CD4-positive, CD25-positive, alpha-beta regulatory T cell (primary cell): ENCODE results near the gene PCDHB10. TPM values are rescaled to one million over a fixed set of nuclear protein-coding genes. Genes with fewer than 3 reads are reported as not detected.
"Not testable (repeated sequence)": the region's sequence is repeated elsewhere in the genome, so short reads cannot be mapped to it uniquely, and the experiment has no call there.

Experiments used
- ATAC-seq, 2 donors: fragments of 150-1000 bp; cut with Tn5 transposase; one replicate each; pipeline ENCODE4 v1.10.0; 2021; ENCODE audit warnings: low read depth in 2 of 2, moderate number of reproducible peaks in 2 of 2, moderate library complexity in 1 of 2
- DNase-seq, 3 donors: peaks; one replicate each; pipeline versions ENCODE4 v3.0.0 to v3.0.0-alpha.2; 2012 to 2022; ENCODE audit warnings: mixed read lengths in 1 of 3
- H3K27ac ChIP-seq: one replicate; pipeline ENCODE4 v1.7.0; 2013; ENCODE audit warnings: mild to moderate bottlenecking, low read length; ENCODE audit not compliant: insufficient read depth, poor library complexity, severe bottlenecking
- H3K27me3 ChIP-seq: one replicate; pipeline ENCODE4 v1.7.0; 2013; ENCODE audit warnings: low read length; ENCODE audit not compliant: control insufficient read depth, insufficient read depth
- H3K36me3 ChIP-seq: one replicate; pipeline ENCODE4 v1.7.0; 2013; ENCODE audit warnings: mild to moderate bottlenecking, low read length, moderate library complexity; ENCODE audit not compliant: control insufficient read depth, insufficient read depth
- H3K4me1 ChIP-seq: 2 replicates; pipeline ENCODE4 v1.7.0; 2013; ENCODE audit warnings: mild to moderate bottlenecking, low read length; ENCODE audit not compliant: insufficient read depth, control insufficient read depth, poor library complexity, severe bottlenecking
- H3K4me3 ChIP-seq: one replicate; pipeline ENCODE4 v1.7.0; 2013; ENCODE audit warnings: low read depth, mild to moderate bottlenecking, low read length, moderate library complexity
- H3K9me3 ChIP-seq, 2 experiments: 1 replicate in 1 of 2; 2 replicates in 1 of 2; pipeline ENCODE4 v1.7.0; 2013; ENCODE audit warnings: low read length in 2 of 2, mild to moderate bottlenecking in 1 of 2, moderate library complexity in 1 of 2; ENCODE audit not compliant: control insufficient read depth in 2 of 2
- H3K27ac Mint-ChIP-seq, 3 donors: one replicate each; pipeline ENCODE4 v1.8.0; 2020 to 2022; ENCODE audit warnings: mild to moderate bottlenecking in 3 of 3, mixed read lengths in 3 of 3, moderate library complexity in 2 of 3
- H3K27me3 Mint-ChIP-seq: one replicate; pipeline ENCODE4 v1.8.0; 2022; ENCODE audit warnings: mild to moderate bottlenecking, mixed read lengths
- H3K36me3 Mint-ChIP-seq: one replicate; pipeline ENCODE4 v1.8.0; 2020; ENCODE audit warnings: mixed read lengths
- H3K4me1 Mint-ChIP-seq, 4 donors: one replicate each; pipeline ENCODE4 v1.8.0; 2020 to 2022; ENCODE audit warnings: mixed read lengths in 4 of 4, mild to moderate bottlenecking in 1 of 4
- H3K4me3 Mint-ChIP-seq, 4 donors: one replicate each; pipeline ENCODE4 v1.8.0; 2020 to 2022; ENCODE audit warnings: mild to moderate bottlenecking in 4 of 4, mixed read lengths in 4 of 4, moderate library complexity in 3 of 4
- H3K9me3 Mint-ChIP-seq, 7 donors: one replicate each; pipeline ENCODE4 v1.8.0; 2020 to 2022; ENCODE audit warnings: mixed read lengths in 7 of 7, mild to moderate bottlenecking in 3 of 7, moderate library complexity in 2 of 7
- polyA plus RNA-seq, 4 donors: library from polyadenylated mRNA; unstranded; fragments of 300-500 nt; fragmentation: Illumina TruSeq; gene quantifications; one replicate each; pipeline ENCODE4 v1.2.3, GENCODE V29; 2021
- total RNA-seq: library from RNA; stranded (reverse); gene quantifications from one replicate; pipeline ENCODE4 v1.2.3, GENCODE V29; 2022

The PCDHB10 gene
- total and polyA plus RNA-seq, 5 donors from 2014 or later, result not detected

GRCh38 chr5:141194332-141194731, 2.2 kb downstream of the PCDHB10 start:
- H3K27me3 Mint-ChIP-seq, H3K27me3 ChIP-seq, H3K4me3 Mint-ChIP-seq, DNase-seq, H3K36me3 ChIP-seq, H3K36me3 Mint-ChIP-seq, ATAC-seq, H3K27ac Mint-ChIP-seq, H3K4me1 Mint-ChIP-seq, H3K27ac ChIP-seq, H3K4me3 ChIP-seq, H3K4me1 ChIP-seq: not testable (repeated sequence)
- H3K9me3 Mint-ChIP-seq, result peaks cover 0 to 45% (median 20%) of the 10 kb centered on the region in 7 donors
- peaks cover 11 to 18% of the 10 kb centered on the region in 2 experiments for H3K9me3 ChIP-seq

- DNase-seq, result no peak
- no peaks in the 10 kb centered on the region for H3K36me3 ChIP-seq
- Mint-ChIP-seq H3K4me1 (peaks cover 0 to 4% (median 0%) of the 10 kb centered on the region in 4 donors), H3K36me3 (peaks cover 5% of the 10 kb centered on the region), H3K9me3 (peaks cover 0 to 50% (median 21%) of the 10 kb centered on the region in 7 donors), H3K27me3 (peaks cover 14% of the 10 kb centered on the region), H3K27ac (no peak overlapping the region), H3K4me3 (no peak overlapping the region)
- H3K4me1 ChIP-seq, result no peaks in the 10 kb centered on the region
- peaks cover 17 to 25% of the 10 kb centered on the region in 2 experiments for H3K9me3 ChIP-seq
- H3K4me3 ChIP-seq, result no peak overlapping the region
- peaks cover 5% of the 10 kb centered on the region for H3K27me3 ChIP-seq
- no peak for ATAC-seq
- H3K27ac ChIP-seq, result no peak overlapping the region
Observed at GRCh38 chr5:141196363-141196762, 4.2 kb downstream of the PCDHB10 start.

GRCh38 chr5:141199359-141200235, 7.4 kb downstream of the PCDHB10 start, which contains the start of gene PCDHB11:
Gene PCDHB11 (plus strand): TSS chr5:141199627. CDS start chr5:141199775, 148 bp downstream.
- H3K9me3 ChIP-seq, result peaks cover 17 to 25% of the 10 kb centered on the region in 2 experiments
- peaks cover 5% of the 10 kb centered on the region for H3K27me3 ChIP-seq
- no peaks in the 10 kb centered on the region for H3K36me3 ChIP-seq
- Mint-ChIP-seq H3K27me3 (peaks cover 10% of the 10 kb centered on the region), H3K4me3 (no peak within 1 kb of the TSS), H3K4me1 (no peaks in the 10 kb centered on the region), H3K27ac (no peak within 1 kb of the TSS), H3K9me3 (peaks cover 0 to 44% (median 16%) of the 10 kb centered on the region in 7 donors), H3K36me3 (no peaks in the 10 kb centered on the region)
- DNase-seq, result no peak
- ATAC-seq, result no peak
- H3K4me1 ChIP-seq, result no peaks in the 10 kb centered on the region
- no peak within 1 kb of the TSS for H3K27ac ChIP-seq
- H3K4me3 ChIP-seq, result no peak within 1 kb of the TSS

- not testable (repeated sequence) for H3K27ac Mint-ChIP-seq, H3K27ac ChIP-seq, H3K27me3 ChIP-seq, H3K4me3 Mint-ChIP-seq, H3K4me3 ChIP-seq, H3K4me1 ChIP-seq, H3K4me1 Mint-ChIP-seq, H3K27me3 Mint-ChIP-seq, ATAC-seq, H3K36me3 ChIP-seq, DNase-seq, H3K36me3 Mint-ChIP-seq
- H3K9me3 Mint-ChIP-seq, result peaks cover 0 to 40% (median 15%) of the 10 kb centered on the region in 7 donors
- peaks cover 17 to 22% of the 10 kb centered on the region in 2 experiments for H3K9me3 ChIP-seq
Observed at GRCh38 chr5:141201126-141201525, 9.0 kb downstream of the PCDHB10 start.

- not testable (repeated sequence) for H3K4me1 ChIP-seq, H3K4me1 Mint-ChIP-seq, H3K36me3 ChIP-seq, H3K4me3 ChIP-seq, H3K27ac Mint-ChIP-seq, ATAC-seq, H3K4me3 Mint-ChIP-seq, H3K27ac ChIP-seq, DNase-seq, H3K36me3 Mint-ChIP-seq, H3K27me3 ChIP-seq
- peaks cover 13 to 17% of the 10 kb centered on the region in 2 experiments for H3K9me3 ChIP-seq
- H3K9me3 Mint-ChIP-seq, result peaks cover 0 to 34% (median 10%) of the 10 kb centered on the region in 7 donors
- peaks cover 14% of the 10 kb centered on the region for H3K27me3 Mint-ChIP-seq
Observed at GRCh38 chr5:141201646-141202045, 9.5 kb downstream of the PCDHB10 start.

- no peaks in the 10 kb centered on the region for H3K36me3 Mint-ChIP-seq
- H3K27me3 ChIP-seq, result peaks cover 15% of the 10 kb centered on the region
- H3K4me1 ChIP-seq, result no peaks in the 10 kb centered on the region
- no peaks in the 10 kb centered on the region for H3K36me3 ChIP-seq
- H3K4me3 Mint-ChIP-seq, result peak within 1 kb of the TSS in 1 of 4 donors; percentile 71
- H3K9me3 Mint-ChIP-seq, result peaks cover 0 to 9% (median 0%) of the 10 kb centered on the region in 7 donors
- H3K27ac Mint-ChIP-seq, result no peak within 1 kb of the TSS
- no peak within 1 kb of the TSS for H3K4me3 ChIP-seq
- no peak for ATAC-seq
- peaks cover 20% of the 10 kb centered on the region for H3K27me3 Mint-ChIP-seq
- peaks cover 0 to under 1% (median under 1%) of the 10 kb centered on the region in 4 donors for H3K4me1 Mint-ChIP-seq
- DNase-seq, result peak in 1 of 3 donors; percentile 2
- H3K27ac ChIP-seq, result no peak within 1 kb of the TSS
- no peaks in the 10 kb centered on the region for H3K9me3 ChIP-seq
Observed at GRCh38 chr5:141208478-141208877, 16.3 kb downstream of the PCDHB10 start, which contains the start of gene PCDHB12. Gene PCDHB12 (plus strand): TSS chr5:141208719. CDS start chr5:141208908, 189 bp downstream.

GRCh38 chr5:141210281-141210680, 18.1 kb downstream of the PCDHB10 start:
- not testable (repeated sequence) for H3K4me1 Mint-ChIP-seq, ATAC-seq, H3K27ac Mint-ChIP-seq

More at GRCh38 chr5:141210281-141210680, 18.1 kb downstream of the PCDHB10 start:
- H3K27ac ChIP-seq, H3K36me3 Mint-ChIP-seq, H3K36me3 ChIP-seq, H3K4me3 ChIP-seq, H3K4me3 Mint-ChIP-seq, H3K4me1 ChIP-seq, H3K9me3 ChIP-seq, DNase-seq: not testable (repeated sequence)
- Mint-ChIP-seq H3K27me3 (peaks cover 26% of the 10 kb centered on the region), H3K9me3 (peaks cover 0 to 16% (median 4%) of the 10 kb centered on the region in 7 donors)
- H3K27me3 ChIP-seq, result peaks cover 15% of the 10 kb centered on the region
